NAMALWA (cell line): Measurements from ENCODE around the gene CFAP92.
"Not testable (repeated sequence)": the region's sequence is repeated elsewhere in the genome, so short reads cannot be mapped to it uniquely, and the experiment has no call there.

Source experiments
- DNase-seq: peaks from one replicate; pipeline ENCODE4 v3.0.0-alpha.2; 2015; ENCODE audit warnings: low spot score

CFAP92 gene

DNA sequence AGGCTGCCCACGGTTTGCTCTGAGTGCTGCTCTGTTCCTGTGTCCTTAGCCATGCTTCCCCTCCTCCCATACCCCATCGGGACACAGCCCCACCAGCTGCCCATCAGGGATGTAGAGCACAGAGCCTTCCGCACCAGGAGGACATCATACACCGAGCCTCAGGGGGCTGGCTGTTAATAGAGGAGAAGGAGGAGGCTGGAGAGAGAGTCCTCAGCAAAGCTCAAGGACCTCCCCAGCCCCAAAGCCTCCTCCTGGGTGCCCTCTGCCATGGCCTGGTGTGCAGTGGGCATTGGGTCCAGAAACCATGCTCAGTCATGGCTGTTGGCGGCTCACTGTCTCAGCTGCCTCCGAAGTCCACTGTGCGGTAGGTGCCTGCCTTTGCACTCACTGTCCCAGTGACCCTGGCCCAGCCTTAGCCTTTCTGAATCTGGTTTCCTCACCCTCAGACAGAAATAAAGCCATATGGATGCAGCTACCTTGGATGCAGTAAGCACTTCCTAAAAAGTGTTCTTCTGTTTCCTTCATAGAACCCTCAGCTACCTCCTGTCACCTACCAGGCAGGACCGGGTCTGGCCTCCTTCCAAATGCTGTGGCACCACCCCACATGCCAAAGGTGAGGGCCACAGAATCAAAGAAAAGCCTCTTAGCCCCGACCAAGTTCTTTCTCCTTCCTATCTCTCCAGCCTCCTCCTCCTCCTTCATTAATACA is 60.5 kb downstream of the CFAP92 start:
- no peak for DNase-seq

DNA sequence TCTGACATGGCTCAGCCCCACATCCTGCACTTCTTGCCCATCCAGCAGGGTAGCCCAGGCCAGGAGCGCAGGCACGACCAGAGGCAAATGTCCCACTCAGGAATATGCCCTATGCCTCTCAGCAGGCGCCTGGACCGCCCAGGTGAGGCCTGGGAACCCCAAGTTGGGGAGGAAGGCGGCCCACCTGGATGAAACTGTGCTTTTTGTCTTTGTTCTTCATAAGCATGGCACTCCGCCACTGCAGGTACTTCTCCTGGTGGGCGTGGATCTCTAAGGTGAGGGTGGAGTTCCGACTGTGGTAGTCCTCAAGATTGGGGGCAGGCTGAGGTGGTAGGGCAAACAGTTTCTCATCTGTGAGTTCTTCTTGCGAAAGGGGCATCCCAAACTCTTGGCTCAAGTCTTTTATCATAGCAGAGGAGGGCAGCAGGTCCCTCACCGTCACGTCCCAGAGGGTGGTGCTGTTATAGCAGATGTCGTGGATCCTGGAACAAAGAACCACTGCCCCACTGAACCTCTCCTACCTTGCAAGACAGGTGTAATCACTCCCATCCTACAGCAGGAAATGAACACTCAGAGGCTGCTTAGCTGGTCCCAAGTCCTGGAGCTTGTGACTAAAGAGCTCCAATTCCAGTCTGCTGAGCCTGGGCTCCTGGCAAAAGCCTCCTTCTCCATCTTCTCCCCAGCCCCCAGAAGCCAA is 61.2 kb downstream of the CFAP92 start:
- no peak for DNase-seq

DNA sequence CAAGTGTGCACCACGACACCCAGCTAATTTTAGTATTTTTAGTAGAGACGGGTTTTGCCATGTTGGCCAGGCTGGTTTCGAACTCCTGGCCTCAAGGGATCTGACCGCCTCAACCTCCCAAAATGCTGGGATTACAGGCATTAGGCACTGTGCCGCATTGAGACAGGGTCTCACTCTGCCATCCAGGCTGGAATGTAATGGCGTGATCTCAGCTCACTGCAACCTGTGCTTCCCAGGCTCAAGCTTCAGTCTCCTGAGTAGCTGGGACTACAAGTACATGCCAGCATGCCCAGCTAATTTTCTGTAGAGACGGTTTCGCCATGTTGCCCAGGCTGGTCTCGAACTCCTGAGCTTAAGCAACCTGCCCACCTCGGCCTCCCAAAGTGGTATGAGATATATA is 62.8 kb downstream of the CFAP92 start:
- no peak for DNase-seq

DNA sequence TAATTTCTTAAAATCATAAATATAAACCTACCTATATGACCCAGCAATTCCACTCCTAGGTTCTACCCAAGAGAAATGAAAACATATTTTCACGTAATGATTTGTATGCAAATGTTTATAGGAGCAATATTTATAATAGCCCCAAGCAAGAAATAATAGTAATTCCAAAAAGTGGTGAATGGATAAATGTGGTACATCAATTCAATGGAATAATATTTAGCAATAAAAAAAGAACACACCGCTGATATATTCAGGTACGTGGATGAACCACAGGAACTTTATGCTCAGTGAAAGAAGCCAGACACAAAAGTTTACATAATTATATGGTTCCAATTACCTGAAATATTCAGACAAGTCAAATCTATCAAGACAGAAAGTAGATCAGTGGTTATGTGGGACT is 64.5 kb downstream of the CFAP92 start:
- DNase-seq, result no peak

DNA sequence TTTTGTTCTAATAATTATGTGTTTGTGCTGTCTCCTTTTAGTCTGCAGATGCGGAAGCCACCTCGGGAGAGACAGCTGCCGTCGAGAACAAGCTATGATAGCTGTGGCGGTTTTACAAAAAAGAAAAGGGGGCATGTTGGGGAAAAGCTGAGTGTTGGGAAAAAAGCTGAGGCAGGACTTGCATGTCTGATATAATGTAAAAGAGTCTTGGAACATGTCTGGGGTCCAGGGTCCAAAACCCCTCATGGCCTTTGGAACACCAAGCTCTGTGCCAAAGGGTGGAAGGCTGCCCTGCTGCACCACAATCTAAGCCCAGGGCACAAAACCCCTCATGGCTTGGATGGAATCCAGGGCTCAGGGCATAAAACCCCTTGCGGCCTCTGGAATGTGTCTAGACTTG is 69.9 kb downstream of the CFAP92 start:
- DNase-seq, result not testable (repeated sequence)

DNA sequence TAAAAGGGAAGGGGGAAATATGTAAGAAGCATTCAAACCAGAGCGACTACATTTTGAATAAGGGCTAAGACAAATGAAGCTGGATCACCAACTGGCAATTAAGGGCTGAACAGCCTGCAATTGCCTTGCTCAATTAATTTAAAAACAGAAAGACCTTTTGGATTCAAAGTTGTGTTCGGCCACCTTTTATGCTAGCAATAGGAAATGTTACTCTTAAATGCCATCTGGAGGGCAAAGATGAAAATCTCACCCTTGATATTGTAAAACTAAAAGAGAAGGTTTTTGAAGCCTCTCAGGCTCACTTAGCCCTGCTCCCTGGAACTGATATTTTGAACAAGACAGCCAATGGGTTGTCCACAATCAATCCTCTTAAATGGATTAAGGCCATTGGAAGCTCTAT is 70.3 kb downstream of the CFAP92 start:
- peak; percentile 21 for DNase-seq

DNA sequence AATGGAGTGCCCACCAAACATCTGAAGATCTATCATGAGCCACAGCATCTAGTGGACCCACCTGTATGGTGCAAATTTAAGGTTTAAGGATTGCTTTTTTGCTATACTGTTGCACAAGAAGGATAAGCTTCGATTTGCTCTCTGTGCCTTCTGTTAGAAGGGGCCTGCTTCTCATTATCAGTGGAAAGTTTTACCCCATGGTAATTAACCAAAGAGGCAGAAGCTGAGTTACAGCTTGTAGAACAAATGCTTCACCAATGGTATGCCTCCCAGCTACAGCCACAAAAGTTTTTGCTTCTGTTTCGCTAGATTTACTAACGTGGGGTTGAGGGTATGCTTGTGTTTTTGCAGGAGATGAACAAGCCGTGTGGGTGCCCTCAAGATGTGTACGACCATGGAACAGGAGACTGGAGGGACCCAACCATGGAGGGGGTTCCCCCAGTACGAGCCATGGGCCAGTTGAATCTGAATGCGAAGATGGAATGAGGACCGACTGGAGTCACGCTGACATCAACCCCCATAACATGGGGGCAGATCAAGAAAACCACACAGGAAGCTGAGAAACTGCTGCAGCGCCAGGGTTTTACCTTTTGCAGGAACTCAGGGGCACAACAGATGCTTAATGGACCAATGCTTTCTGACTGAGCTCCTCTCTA is 70.9 kb downstream of the CFAP92 start:
- no peak for DNase-seq

DNA sequence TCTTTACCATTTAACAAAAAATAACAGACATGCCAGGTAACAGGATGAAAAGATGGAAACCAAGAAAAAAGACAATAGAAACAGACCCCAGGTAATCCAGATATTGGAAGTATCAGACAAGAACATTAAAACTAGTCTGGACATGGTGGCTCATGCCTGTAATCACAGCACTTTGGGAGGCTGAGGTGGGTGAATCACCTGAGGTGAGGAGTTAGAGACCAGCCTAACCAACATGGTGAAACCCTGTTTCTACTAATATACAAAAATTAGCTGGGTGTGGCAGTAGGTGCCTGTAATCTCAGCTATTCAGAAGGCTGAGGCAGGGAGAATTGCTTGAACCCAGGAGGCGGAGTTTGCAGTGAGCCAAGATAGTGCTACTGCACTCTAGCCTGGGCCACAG is 73.9 kb downstream of the CFAP92 start:
- no peak for DNase-seq

DNA sequence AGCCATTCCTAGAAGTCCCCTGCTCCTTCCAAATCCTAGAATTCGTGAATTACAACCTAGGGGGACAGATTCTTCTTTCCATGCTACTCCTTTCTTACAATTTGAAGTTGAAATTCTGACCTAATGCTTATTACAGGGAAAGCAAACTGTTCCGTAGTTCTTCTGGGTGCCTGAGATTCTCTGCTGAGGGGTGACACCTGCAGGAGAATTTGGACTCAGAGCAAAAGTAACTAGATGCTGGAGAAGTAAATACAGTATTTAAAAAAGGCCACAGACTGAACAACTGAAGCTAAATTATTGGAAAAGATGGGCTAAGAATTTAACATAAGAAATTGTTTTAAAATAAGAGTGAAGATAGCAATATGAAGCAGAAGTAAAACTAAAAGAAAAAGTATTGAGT is 76.6 kb downstream of the CFAP92 start:
- DNase-seq, result no peak

DNA sequence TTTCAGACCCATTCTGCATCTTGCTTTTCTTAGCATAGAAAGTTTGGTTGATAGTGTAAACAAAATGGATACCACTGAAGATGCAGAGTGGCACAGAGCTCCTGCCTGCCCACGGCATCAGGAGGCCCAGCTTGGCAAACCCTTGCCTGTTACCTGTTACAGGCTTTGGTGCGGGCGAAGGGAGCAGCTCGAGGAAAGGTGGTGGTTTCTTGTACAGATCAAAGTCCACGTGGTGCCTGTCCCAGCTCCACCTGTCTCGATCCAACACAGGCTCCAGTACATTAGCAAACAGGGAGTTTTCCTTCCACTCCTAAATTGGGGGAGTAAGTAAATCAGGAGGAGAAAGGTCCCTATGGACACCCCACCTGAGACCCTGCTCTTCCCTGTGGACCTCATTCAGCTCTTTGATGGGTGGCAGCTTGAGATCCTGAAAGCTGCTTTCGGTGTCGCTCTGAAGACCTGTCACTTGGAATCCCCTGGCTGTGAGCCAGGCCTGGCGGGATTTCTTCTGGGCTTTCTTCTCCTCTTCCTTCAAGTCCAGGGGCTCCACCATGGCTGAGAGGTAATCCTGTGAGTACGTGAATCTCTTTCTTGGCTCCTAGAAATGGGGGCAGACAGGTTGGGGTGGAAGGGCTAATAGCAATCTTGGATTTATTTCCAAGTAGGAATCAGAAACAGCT is 78.8 kb downstream of the CFAP92 start:
- no peak for DNase-seq

DNA sequence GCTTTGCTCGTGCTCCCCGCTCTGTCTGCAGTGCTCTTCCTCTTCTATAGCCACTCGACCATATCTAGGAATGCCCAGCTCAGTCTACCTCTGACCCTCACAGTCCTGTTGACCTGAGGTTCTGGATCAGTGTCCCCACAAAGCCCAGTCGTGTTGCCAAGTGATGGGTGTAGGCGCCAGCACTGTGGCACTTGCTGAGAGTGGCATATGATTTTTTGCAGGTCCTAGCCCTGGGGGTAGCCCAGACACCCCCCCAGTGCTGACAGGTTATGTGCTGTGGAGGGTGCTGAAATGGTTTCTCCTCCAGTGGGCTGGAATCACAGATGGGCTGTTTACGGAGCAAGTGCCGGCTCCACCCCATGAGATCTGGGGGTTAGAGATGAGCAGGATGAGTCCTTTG is 82.0 kb downstream of the CFAP92 start:
- no peak for DNase-seq

DNA sequence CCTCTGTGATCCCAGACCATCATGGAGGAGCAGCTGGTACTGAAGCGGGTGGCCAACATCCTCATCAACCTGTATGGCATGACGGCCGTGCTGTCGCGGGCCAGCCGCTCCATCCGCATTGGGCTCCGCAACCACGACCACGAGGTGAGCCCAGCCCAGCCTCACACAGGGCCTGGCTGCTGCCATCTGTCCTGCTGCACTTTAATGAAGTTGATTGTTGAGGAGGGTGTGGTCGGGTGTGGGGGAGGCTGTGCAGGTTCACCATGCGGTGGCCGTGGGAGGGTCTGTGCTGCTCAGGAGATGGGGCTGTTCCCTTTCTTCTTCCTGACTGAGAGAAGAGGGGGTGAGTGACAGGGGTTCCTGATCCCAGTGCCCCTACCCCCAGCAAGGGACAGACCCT is 83.9 kb downstream of the CFAP92 start:
- DNase-seq, result no peak

DNA sequence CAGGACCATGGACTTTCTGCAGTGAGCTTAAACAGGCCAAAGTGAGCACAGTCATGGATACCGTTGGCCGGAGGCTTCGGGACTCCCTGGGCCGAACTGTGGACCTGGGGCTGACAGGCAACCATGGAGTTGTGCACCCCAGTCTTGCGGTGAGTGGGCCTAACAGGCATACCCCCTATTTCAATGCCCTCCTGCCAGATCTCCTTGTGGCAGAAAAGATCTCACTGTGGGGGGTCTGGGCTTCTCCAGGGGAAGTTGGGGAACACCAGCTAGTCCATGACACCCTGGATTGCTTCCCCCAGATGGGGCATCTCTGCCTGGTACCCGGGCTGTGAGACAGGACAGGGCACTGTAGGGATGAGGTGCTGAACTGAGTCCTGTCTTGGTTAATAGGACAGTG is 84.9 kb downstream of the CFAP92 start:
- DNase-seq, result no peak

DNA sequence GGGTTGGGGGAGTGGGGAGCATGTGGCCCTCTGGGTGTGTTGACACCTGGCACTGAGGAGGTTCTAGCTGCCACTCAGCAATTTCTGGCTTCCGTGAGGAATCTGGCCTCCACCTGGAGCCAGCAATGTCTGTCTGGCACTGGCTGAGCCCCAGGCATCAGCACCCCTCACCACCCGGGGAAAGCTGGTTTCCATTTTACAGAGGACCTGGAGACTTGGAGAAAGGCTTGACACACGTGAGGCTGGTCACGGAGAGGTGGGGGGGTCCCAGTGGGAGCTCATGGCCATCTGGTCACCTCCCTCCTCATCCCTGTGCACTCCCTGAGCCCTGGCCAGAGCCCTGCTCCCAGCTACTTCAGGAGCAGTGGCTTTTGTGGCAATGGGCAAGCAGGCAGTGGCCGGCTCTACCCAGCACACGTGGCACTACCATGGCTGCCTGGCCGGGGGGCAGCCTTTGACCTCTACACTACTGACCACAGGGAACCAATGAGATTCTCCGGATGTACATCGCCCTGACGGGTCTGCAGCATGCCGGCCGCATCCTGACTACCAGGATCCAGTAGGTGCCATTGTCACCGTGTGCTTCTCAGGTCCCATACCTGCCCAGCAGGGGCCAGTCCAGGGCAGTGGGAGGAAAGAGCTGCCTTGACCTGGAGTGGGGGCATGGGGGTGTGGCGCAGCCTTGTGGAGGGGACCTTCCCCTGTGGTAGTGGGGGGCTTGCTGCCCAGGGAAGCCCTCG is 86.0 kb downstream of the CFAP92 start:
- no peak for DNase-seq

DNA sequence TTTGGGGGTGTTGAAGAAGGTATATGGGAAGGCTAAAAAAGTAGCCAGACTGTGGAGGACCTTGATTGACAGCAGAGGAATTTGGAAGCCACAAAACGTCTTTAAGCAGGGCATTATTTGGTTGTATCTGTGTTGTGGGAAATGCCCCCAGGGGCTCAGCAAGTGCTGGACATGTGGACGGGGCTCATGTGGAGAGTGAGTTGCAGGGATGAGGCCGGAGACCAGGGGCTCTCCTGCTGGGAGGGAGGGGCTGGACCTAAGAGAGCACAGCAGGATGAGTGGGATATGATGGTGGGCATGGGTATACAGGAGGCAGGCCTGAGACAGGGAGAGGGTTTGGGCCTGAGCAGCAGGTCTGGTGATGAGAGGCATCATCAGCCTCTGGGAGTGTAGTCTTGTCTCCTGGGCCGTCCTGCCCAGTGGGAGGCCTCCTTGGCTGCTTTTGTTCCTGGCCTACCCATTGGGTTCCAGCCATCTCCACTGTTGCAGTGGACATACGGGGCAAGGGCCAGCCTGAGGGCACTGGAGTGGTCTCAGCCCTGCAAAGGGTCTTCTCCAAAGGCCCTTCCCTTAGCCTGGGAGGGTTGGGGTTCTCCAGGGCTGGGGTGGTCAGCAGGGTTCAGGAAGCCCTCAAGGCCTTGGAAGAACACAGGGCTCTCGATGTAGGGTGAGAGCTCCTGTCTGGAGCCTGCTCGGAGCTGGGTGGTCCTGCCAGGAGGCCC is 86.9 kb downstream of the CFAP92 start:
- no peak for DNase-seq

DNA sequence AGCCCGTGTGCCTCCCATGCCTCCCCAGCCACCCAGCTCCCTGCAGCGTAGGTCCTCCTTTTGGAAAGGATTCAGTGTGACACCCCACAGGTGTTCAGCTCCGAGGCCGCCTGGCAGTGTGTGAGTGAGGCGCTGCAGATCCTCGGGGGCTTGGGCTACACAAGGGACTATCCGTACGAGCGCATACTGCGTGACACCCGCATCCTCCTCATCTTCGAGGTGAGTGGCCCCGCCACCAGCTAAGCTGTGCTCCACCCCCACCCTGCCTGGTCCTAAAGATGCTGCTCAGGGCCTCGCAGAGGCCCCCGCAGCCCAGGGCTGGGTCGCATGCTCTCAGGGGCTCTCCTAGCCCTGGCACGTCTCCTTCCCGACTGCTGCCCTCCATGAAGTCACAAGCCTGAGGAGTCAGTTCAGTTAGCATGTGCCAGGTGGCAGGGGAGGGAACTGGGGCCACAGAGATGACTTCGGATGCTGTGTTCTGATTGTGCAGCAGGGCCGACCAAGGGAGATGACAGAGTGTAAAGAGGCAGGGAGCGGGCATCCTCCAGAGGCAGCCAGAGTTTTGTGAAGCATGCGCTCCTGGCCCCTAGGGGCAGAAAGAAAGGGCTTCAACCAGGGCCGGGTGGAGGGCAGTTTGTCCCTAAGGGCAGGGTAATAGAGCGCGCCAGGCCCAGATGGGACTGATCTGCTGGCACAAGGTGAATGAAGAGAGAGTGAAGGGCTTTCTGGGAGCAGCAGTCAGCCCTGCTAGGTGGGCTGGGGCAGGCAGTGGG is 87.7 kb downstream of the CFAP92 start:
- DNase-seq, result no peak

DNA sequence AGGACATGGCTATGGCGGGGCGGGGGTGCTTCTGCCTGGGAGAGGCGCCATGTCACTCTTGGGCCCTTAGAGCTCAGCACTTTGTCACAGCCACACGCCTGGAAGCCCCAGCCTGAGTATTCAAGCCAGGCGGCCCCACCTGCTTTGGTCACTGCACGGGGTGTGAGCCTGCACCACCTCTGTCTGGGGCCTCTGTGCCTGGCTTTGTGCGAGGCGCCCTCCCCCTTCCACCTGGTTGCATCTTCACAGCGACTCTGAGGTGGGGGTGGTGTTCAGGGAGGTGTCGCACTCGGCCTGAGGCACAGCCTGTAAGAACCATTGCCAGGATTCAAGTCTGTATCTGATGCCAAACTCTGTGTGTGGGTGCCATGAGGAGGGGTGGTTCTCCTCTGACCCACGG is 90.4 kb downstream of the CFAP92 start:
- DNase-seq, result no peak

DNA sequence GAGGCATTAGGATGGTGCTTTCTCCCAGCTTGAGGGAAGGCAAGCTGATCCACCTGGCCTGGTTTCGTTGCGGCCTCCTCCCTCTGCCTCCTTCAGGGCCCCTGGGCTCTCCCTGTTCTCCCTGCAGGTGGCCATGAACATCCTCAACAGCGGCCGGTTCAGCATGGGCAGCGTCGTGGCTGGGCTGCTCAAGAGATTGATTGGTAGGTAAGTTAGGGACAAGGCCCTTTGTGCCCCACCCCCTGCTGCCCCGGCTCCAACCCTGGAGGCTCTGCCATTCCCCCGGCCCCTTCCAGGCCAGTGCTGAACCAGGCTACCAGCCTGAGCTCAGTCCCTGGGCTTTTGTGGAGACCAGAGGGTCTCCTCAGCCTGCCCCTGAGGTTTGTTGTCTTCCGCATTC is 91.5 kb downstream of the CFAP92 start:
- DNase-seq, result no peak

DNA sequence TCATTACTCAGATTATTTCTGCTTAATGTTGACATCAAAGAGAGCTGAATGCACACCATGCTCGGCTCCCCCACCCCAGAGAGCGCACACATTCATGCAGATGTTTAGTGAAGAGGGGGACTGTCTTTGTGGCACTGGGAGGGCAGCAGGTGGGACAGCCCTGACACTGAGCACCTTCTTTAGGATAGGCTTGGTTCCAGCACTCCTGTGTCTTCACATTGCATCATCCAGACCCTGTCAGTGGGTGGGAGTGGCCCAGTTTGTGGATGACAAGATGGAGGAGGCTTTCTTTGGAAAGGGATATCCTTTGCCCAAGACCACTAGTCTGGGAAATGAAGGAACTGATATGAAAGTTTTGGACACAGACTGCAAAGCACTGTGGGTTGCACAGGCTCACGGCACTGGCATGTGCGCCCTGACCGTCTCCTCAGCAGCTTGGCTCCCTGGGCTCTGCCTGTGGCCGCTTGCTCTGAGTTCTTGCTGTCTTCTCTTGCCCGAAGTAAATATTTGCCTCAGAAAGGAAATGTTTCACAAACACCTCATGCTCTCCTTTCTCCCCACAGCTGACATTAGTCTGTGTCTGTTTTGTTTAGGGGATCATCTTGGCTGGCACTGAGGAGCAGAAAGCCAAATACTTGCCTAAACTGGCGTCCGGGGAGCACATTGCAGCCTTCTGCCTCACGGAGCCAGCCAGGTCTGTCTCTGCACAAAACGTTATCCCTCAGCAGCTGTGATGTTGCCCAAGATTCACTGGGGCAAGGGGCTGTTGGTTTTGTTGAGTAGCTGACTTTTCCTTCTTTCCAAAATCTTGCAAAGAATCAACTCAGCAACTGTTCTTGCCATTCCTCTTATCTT is 97.8 kb downstream of the CFAP92 start:
- no peak for DNase-seq
